CD4-positive, CD25-positive, alpha-beta regulatory T cell (primary cell): ENCODE results near the gene IL31RA. TPM values are rescaled to one million over a fixed set of nuclear protein-coding genes. Genes with fewer than 3 reads are reported as not detected.

Experiments
- ATAC-seq, 2 donors: fragments of 150-1000 bp; cut with Tn5 transposase; one replicate each; pipeline ENCODE4 v1.10.0; 2021; ENCODE audit warnings: low read depth in 2 of 2, moderate number of reproducible peaks in 2 of 2, moderate library complexity in 1 of 2
- DNase-seq, 3 donors: peaks; one replicate each; pipeline versions ENCODE4 v3.0.0 to v3.0.0-alpha.2; 2012 to 2022; ENCODE audit warnings: mixed read lengths in 1 of 3
- H3K27ac ChIP-seq: one replicate; pipeline ENCODE4 v1.7.0; 2013; ENCODE audit warnings: mild to moderate bottlenecking, low read length; ENCODE audit not compliant: insufficient read depth, poor library complexity, severe bottlenecking
- H3K27me3 ChIP-seq: one replicate; pipeline ENCODE4 v1.7.0; 2013; ENCODE audit warnings: low read length; ENCODE audit not compliant: control insufficient read depth, insufficient read depth
- H3K36me3 ChIP-seq: one replicate; pipeline ENCODE4 v1.7.0; 2013; ENCODE audit warnings: mild to moderate bottlenecking, low read length, moderate library complexity; ENCODE audit not compliant: control insufficient read depth, insufficient read depth
- H3K4me1 ChIP-seq: 2 replicates; pipeline ENCODE4 v1.7.0; 2013; ENCODE audit warnings: mild to moderate bottlenecking, low read length; ENCODE audit not compliant: insufficient read depth, control insufficient read depth, poor library complexity, severe bottlenecking
- H3K4me3 ChIP-seq: one replicate; pipeline ENCODE4 v1.7.0; 2013; ENCODE audit warnings: low read depth, mild to moderate bottlenecking, low read length, moderate library complexity
- H3K9me3 ChIP-seq, 2 experiments: 1 replicate in 1 of 2; 2 replicates in 1 of 2; pipeline ENCODE4 v1.7.0; 2013; ENCODE audit warnings: low read length in 2 of 2, mild to moderate bottlenecking in 1 of 2, moderate library complexity in 1 of 2; ENCODE audit not compliant: control insufficient read depth in 2 of 2
- H3K27ac Mint-ChIP-seq, 3 donors: one replicate each; pipeline ENCODE4 v1.8.0; 2020 to 2022; ENCODE audit warnings: mild to moderate bottlenecking in 3 of 3, mixed read lengths in 3 of 3, moderate library complexity in 2 of 3
- H3K27me3 Mint-ChIP-seq: one replicate; pipeline ENCODE4 v1.8.0; 2022; ENCODE audit warnings: mild to moderate bottlenecking, mixed read lengths
- H3K36me3 Mint-ChIP-seq: one replicate; pipeline ENCODE4 v1.8.0; 2020; ENCODE audit warnings: mixed read lengths
- H3K4me1 Mint-ChIP-seq, 4 donors: one replicate each; pipeline ENCODE4 v1.8.0; 2020 to 2022; ENCODE audit warnings: mixed read lengths in 4 of 4, mild to moderate bottlenecking in 1 of 4
- H3K4me3 Mint-ChIP-seq, 4 donors: one replicate each; pipeline ENCODE4 v1.8.0; 2020 to 2022; ENCODE audit warnings: mild to moderate bottlenecking in 4 of 4, mixed read lengths in 4 of 4, moderate library complexity in 3 of 4
- H3K9me3 Mint-ChIP-seq, 7 donors: one replicate each; pipeline ENCODE4 v1.8.0; 2020 to 2022; ENCODE audit warnings: mixed read lengths in 7 of 7, mild to moderate bottlenecking in 3 of 7, moderate library complexity in 2 of 7
- polyA plus RNA-seq, 4 donors: library from polyadenylated mRNA; unstranded; fragments of 300-500 nt; fragmentation: Illumina TruSeq; gene quantifications; one replicate each; pipeline ENCODE4 v1.2.3, GENCODE V29; 2021
- total RNA-seq: library from RNA; stranded (reverse); gene quantifications from one replicate; pipeline ENCODE4 v1.2.3, GENCODE V29; 2022

IL31RA gene
- total and polyA plus RNA-seq, 5 donors from 2014 or later: not detected

- no peak overlapping the region for H3K4me3 Mint-ChIP-seq
- H3K4me1 Mint-ChIP-seq: peaks cover 0 to 4% (median 0%) of the 10 kb centered on the region in 4 donors
- no peak overlapping the region for H3K27ac ChIP-seq
- H3K27ac Mint-ChIP-seq: no peak overlapping the region
- H3K9me3 ChIP-seq: no peaks in the 10 kb centered on the region
- no peak overlapping the region for H3K4me3 ChIP-seq
- DNase-seq: no peak
- no peaks in the 10 kb centered on the region for H3K36me3 ChIP-seq
- peaks cover 2% of the 10 kb centered on the region for H3K27me3 ChIP-seq
- H3K27me3 Mint-ChIP-seq: peaks cover 4% of the 10 kb centered on the region
- H3K36me3 Mint-ChIP-seq: no peaks in the 10 kb centered on the region
- H3K4me1 ChIP-seq: no peaks in the 10 kb centered on the region
- ATAC-seq: no peak
- peaks cover 0 to 3% (median 0%) of the 10 kb centered on the region in 7 donors for H3K9me3 Mint-ChIP-seq
Observed at GRCh38 chr5:55896238-55896637, 45.1 kb downstream of the IL31RA start.

GRCh38 chr5:55896663-55897062 lies 45.5 kb downstream of the IL31RA start:
- H3K27me3 ChIP-seq: peaks cover 2% of the 10 kb centered on the region
- Mint-ChIP-seq H3K9me3 (peaks cover 0 to 3% (median 0%) of the 10 kb centered on the region in 7 donors), H3K36me3 (no peaks in the 10 kb centered on the region), H3K4me3 (no peak overlapping the region), H3K27me3 (peaks cover 4% of the 10 kb centered on the region), H3K4me1 (peaks cover 0 to 4% (median 0%) of the 10 kb centered on the region in 4 donors), H3K27ac (peak overlapping the region in 1 of 3 donors; percentile 84)
- ATAC-seq (no peak), DNase-seq (no peak)
- H3K4me3 ChIP-seq: no peak overlapping the region
- H3K9me3 ChIP-seq: no peaks in the 10 kb centered on the region
- no peak overlapping the region for H3K27ac ChIP-seq
- H3K4me1 ChIP-seq: no peaks in the 10 kb centered on the region
- H3K36me3 ChIP-seq: no peaks in the 10 kb centered on the region

- Histone ChIP-seq H3K27ac (no peak overlapping the region), H3K4me3 (no peak overlapping the region), H3K4me1 (no peaks in the 10 kb centered on the region), H3K36me3 (no peaks in the 10 kb centered on the region), H3K9me3 (no peaks in the 10 kb centered on the region), H3K27me3 (peaks cover 2% of the 10 kb centered on the region)
- ATAC-seq (no peak), DNase-seq (no peak)
- H3K36me3 Mint-ChIP-seq: no peaks in the 10 kb centered on the region
- H3K27ac Mint-ChIP-seq: no peak overlapping the region
- peaks cover 4% of the 10 kb centered on the region for H3K27me3 Mint-ChIP-seq
- H3K4me3 Mint-ChIP-seq: no peak overlapping the region
- peaks cover 0 to 3% (median 0%) of the 10 kb centered on the region in 7 donors for H3K9me3 Mint-ChIP-seq
- peaks cover 0 to 4% (median 0%) of the 10 kb centered on the region in 4 donors for H3K4me1 Mint-ChIP-seq
Observed at GRCh38 chr5:55897206-55897894, 46.2 kb downstream of the IL31RA start.

GRCh38 chr5:55897905-55898304 lies 46.7 kb downstream of the IL31RA start:
- Histone ChIP-seq H3K27me3 (peaks cover 2% of the 10 kb centered on the region), H3K4me3 (no peak overlapping the region), H3K27ac (no peak overlapping the region), H3K9me3 (no peaks in the 10 kb centered on the region), H3K36me3 (no peaks in the 10 kb centered on the region), H3K4me1 (peaks cover 2% of the 10 kb centered on the region)
- Mint-ChIP-seq H3K9me3 (peaks cover 0 to 3% (median 0%) of the 10 kb centered on the region in 7 donors), H3K4me3 (no peak overlapping the region), H3K4me1 (peaks cover 0 to 5% (median 3%) of the 10 kb centered on the region in 4 donors), H3K27ac (no peak overlapping the region), H3K36me3 (no peaks in the 10 kb centered on the region), H3K27me3 (peaks cover 4% of the 10 kb centered on the region)
- no peak for DNase-seq
- no peak for ATAC-seq

GRCh38 chr5:55899344-55899743 lies 48.2 kb downstream of the IL31RA start:
- no peaks in the 10 kb centered on the region for H3K36me3 ChIP-seq
- DNase-seq (no peak), ATAC-seq (no peak)
- Mint-ChIP-seq H3K4me1 (peaks cover 0 to 17% (median 6%) of the 10 kb centered on the region in 4 donors), H3K36me3 (no peaks in the 10 kb centered on the region), H3K9me3 (peaks cover 0 to 3% (median 0%) of the 10 kb centered on the region in 7 donors), H3K27me3 (peaks cover 4% of the 10 kb centered on the region), H3K4me3 (no peak overlapping the region), H3K27ac (no peak overlapping the region)
- H3K9me3 ChIP-seq: no peaks in the 10 kb centered on the region
- H3K27ac ChIP-seq: no peak overlapping the region
- no peak overlapping the region for H3K4me3 ChIP-seq
- peaks cover 2% of the 10 kb centered on the region for H3K27me3 ChIP-seq
- H3K4me1 ChIP-seq: peaks cover 12% of the 10 kb centered on the region

- H3K4me1 ChIP-seq: peaks cover 12% of the 10 kb centered on the region
- no peaks in the 10 kb centered on the region for H3K9me3 ChIP-seq
- no peak overlapping the region for H3K27ac ChIP-seq
- Mint-ChIP-seq H3K27ac (no peak overlapping the region), H3K4me3 (no peak overlapping the region), H3K36me3 (no peaks in the 10 kb centered on the region), H3K4me1 (peaks cover 0 to 17% (median 6%) of the 10 kb centered on the region in 4 donors), H3K27me3 (peaks cover 4% of the 10 kb centered on the region), H3K9me3 (peaks cover 0 to 3% (median 0%) of the 10 kb centered on the region in 7 donors)
- H3K27me3 ChIP-seq: peaks cover 2% of the 10 kb centered on the region
- ATAC-seq (no peak), DNase-seq (no peak)
- no peaks in the 10 kb centered on the region for H3K36me3 ChIP-seq
- no peak overlapping the region for H3K4me3 ChIP-seq
Observed at GRCh38 chr5:55900068-55900467, 48.9 kb downstream of the IL31RA start.

- Mint-ChIP-seq H3K4me3 (no peak overlapping the region), H3K27me3 (peaks cover 4% of the 10 kb centered on the region), H3K36me3 (no peaks in the 10 kb centered on the region), H3K27ac (no peak overlapping the region), H3K4me1 (peaks cover 0 to 17% (median 6%) of the 10 kb centered on the region in 4 donors), H3K9me3 (peaks cover 0 to 3% (median 0%) of the 10 kb centered on the region in 7 donors)
- Histone ChIP-seq H3K27me3 (peaks cover 2% of the 10 kb centered on the region), H3K9me3 (no peaks in the 10 kb centered on the region), H3K36me3 (no peaks in the 10 kb centered on the region), H3K4me3 (no peak overlapping the region), H3K27ac (no peak overlapping the region), H3K4me1 (peaks cover 12% of the 10 kb centered on the region)
- no peak for ATAC-seq
- DNase-seq: no peak
Observed at GRCh38 chr5:55900776-55901175, 49.6 kb downstream of the IL31RA start.

- peak overlapping the region in 1 of 3 donors; percentile 8 for H3K27ac Mint-ChIP-seq
- no peaks in the 10 kb centered on the region for H3K9me3 Mint-ChIP-seq
- ATAC-seq (no peak), DNase-seq (no peak)
- H3K27me3 Mint-ChIP-seq: peaks cover 4% of the 10 kb centered on the region
- peaks cover 12% of the 10 kb centered on the region for H3K4me1 ChIP-seq
- no peaks in the 10 kb centered on the region for H3K36me3 ChIP-seq
- H3K9me3 ChIP-seq: no peaks in the 10 kb centered on the region
- H3K27me3 ChIP-seq: peaks cover 2% of the 10 kb centered on the region
- no peaks in the 10 kb centered on the region for H3K36me3 Mint-ChIP-seq
- H3K27ac ChIP-seq: no peak overlapping the region
- H3K4me1 Mint-ChIP-seq: peaks cover 0 to 17% (median 6%) of the 10 kb centered on the region in 4 donors
- H3K4me3 Mint-ChIP-seq: peak overlapping the region in 1 of 4 donors; percentile 31
- no peak overlapping the region for H3K4me3 ChIP-seq
Observed at GRCh38 chr5:55902696-55903095, 51.5 kb downstream of the IL31RA start.
